IMR-90 (cell line): ENCODE measurements around the gene TIMM50. TPM values are rescaled to one million over a fixed set of nuclear protein-coding genes. Genes with fewer than 3 reads are reported as not detected.

Experiments
- ATAC-seq: fragments of 200-7000 bp; cut with Tn5 transposase; 2 replicates; pipeline ENCODE4 v1.9.1; 2020; ENCODE audit warnings: low read depth, mild to moderate bottlenecking, moderate library complexity
- BruUV-seq: library from RNA; stranded (reverse); fragments of 400-500 nt; replicated peaks from 2 replicates; lab custom pipeline; 2021; lab: Mats Ljungman, UMichigan
- CTCF ChIA-PET: fragments of 300-600 bp; formaldehyde crosslinking; extraction: SDS; loops from one replicate; lab custom pipeline; 2021; ENCODE audit warnings: antibody characterized with exemption; lab: Yijun Ruan, JAX
- POLR2A ChIA-PET: fragments of 300-600 bp; sonication (Branson Sonifier 250); formaldehyde crosslinking; loops from one replicate; lab custom pipeline; 2022; ENCODE audit warnings: antibody characterized with exemption; ENCODE audit not compliant: unreplicated experiment; lab: Charles Lee
- DNase-seq: peaks from one replicate; pipeline ENCODE4 v3.0.0; 2013
- H2AFZ ChIP-seq: replicated peaks from 2 replicates; pipeline ENCODE3; 2013; ENCODE audit warnings: low read length, mild to moderate bottlenecking; ENCODE audit not compliant: poor library complexity
- H2AK5ac ChIP-seq: 2 replicates; pipeline ENCODE4 v1.6.1; 2013; ENCODE audit warnings: low read depth, low read length, inconsistent platforms
- H2AK9ac ChIP-seq: replicated peaks from 2 replicates; pipeline ENCODE3; 2013; ENCODE audit warnings: mild to moderate bottlenecking, low read depth, low read length, moderate library complexity; ENCODE audit not compliant: poor library complexity
- H2BK120ac ChIP-seq: 2 replicates; pipeline ENCODE4 v1.6.1; 2013; ENCODE audit warnings: low read depth, low read length, inconsistent platforms
- H2BK15ac ChIP-seq: 3 replicates; pipeline ENCODE4 v1.6.1; 2013; ENCODE audit warnings: low read depth, low read length, inconsistent platforms
- H2BK20ac ChIP-seq: 2 replicates; pipeline ENCODE4 v1.6.1; 2013; ENCODE audit warnings: low read depth, mild to moderate bottlenecking, inconsistent platforms, low read length, moderate library complexity
- H2BK5ac ChIP-seq: 2 replicates; pipeline ENCODE4 v1.6.1; 2013; ENCODE audit warnings: mild to moderate bottlenecking, low read depth, low read length, inconsistent platforms; ENCODE audit not compliant: poor library complexity, severe bottlenecking
- H3K14ac ChIP-seq: replicated peaks from 2 replicates; pipeline ENCODE4 v1.6.1; 2013; ENCODE audit warnings: low read depth, low read length, inconsistent platforms
- H3K18ac ChIP-seq: 2 replicates; pipeline ENCODE4 v1.6.1; 2013; ENCODE audit warnings: low read depth, low read length, control low read depth
- H3K23ac ChIP-seq: 2 replicates; pipeline ENCODE4 v1.6.1; 2013; ENCODE audit warnings: low read depth, low read length, inconsistent platforms
- H3K27ac ChIP-seq: 2 replicates; pipeline ENCODE4 v1.5.1; 2013; ENCODE audit warnings: mild to moderate bottlenecking, control low read depth, low read length; ENCODE audit not compliant: insufficient read depth
- H3K27me3 ChIP-seq: 2 replicates; pipeline ENCODE4 v1.6.1; 2013; ENCODE audit warnings: low read length; ENCODE audit not compliant: control insufficient read depth, insufficient read depth
- H3K36me3 ChIP-seq: 2 replicates; pipeline ENCODE4 v1.6.1; 2013; ENCODE audit warnings: low read length, mixed read lengths; ENCODE audit not compliant: control insufficient read depth, insufficient read depth
- H3K4ac ChIP-seq: 2 replicates; pipeline ENCODE4 v1.6.1; 2013; ENCODE audit warnings: low read depth, low read length, inconsistent platforms
- H3K4me1 ChIP-seq: 2 replicates; pipeline ENCODE4 v1.6.1; 2013; ENCODE audit warnings: low read length, mixed read lengths; ENCODE audit not compliant: control insufficient read depth, insufficient read depth
- H3K4me2 ChIP-seq: 2 replicates; pipeline ENCODE4 v1.6.1; 2013; ENCODE audit warnings: low read depth, mild to moderate bottlenecking, control low read depth, low read length, moderate library complexity
- H3K4me3 ChIP-seq: 2 replicates; pipeline ENCODE4 v1.5.1; 2013; ENCODE audit warnings: low read depth, mild to moderate bottlenecking, control low read depth, low read length, moderate library complexity; ENCODE audit not compliant: insufficient read depth
- H3K56ac ChIP-seq: 2 replicates; pipeline ENCODE4 v1.6.1; 2013; ENCODE audit warnings: low read length, inconsistent platforms; ENCODE audit not compliant: insufficient read depth; ENCODE audit errors: extremely low read depth
- H3K79me1 ChIP-seq, 2 experiments: 2 replicates each; pipeline ENCODE4 v1.6.1; 2013; ENCODE audit warnings: low read length in 2 of 2, inconsistent platforms in 1 of 2, low read depth in 1 of 2
- H3K9ac ChIP-seq: 2 replicates; pipeline ENCODE4 v1.6.1; 2013; ENCODE audit warnings: low read depth, low read length, control low read depth
- H3K9me1 ChIP-seq: 2 replicates; pipeline ENCODE4 v1.6.1; 2013; ENCODE audit warnings: low read length, inconsistent platforms; ENCODE audit not compliant: insufficient read depth
- H3K9me3 ChIP-seq: 2 replicates; pipeline ENCODE4 v1.6.1; 2013; ENCODE audit warnings: low read length; ENCODE audit not compliant: control insufficient read depth, insufficient read depth
- H4K20me1 ChIP-seq: 2 replicates; pipeline ENCODE4 v1.6.1; 2013; ENCODE audit warnings: low read length, inconsistent platforms; ENCODE audit not compliant: insufficient read depth
- H4K5ac ChIP-seq: 2 replicates; pipeline ENCODE4 v1.6.1; 2013; ENCODE audit warnings: mild to moderate bottlenecking, low read depth, low read length, control low read depth
- H4K8ac ChIP-seq, 2 experiments: 2 replicates each; pipeline ENCODE4 v1.6.1; 2013; ENCODE audit warnings: low read depth in 2 of 2, low read length in 2 of 2, control low read depth in 1 of 2, inconsistent platforms in 1 of 2
- H4K91ac ChIP-seq: 2 replicates; pipeline ENCODE4 v1.6.1; 2013; ENCODE audit warnings: low read depth, low read length, inconsistent platforms; ENCODE audit not compliant: insufficient read depth
- CHD1 ChIP-seq: IDR thresholded peaks from 2 replicates; pipeline ENCODE4 v1.6.1; 2012; ENCODE audit warnings: low read depth, low read length, improper control_type of control experiment
- FOS ChIP-seq: fragments of 150-350 bp; IDR thresholded peaks from 2 replicates; pipeline ENCODE4 v1.6.1; 2016; ENCODE audit warnings: low read depth, low read length
- MAZ ChIP-seq: IDR thresholded peaks from 2 replicates; pipeline ENCODE4 v1.6.1; 2012; ENCODE audit warnings: low read depth, mild to moderate bottlenecking, low read length, improper control_type of control experiment, moderate library complexity, borderline replicate concordance
- MXI1 ChIP-seq: IDR thresholded peaks from 2 replicates; pipeline ENCODE4 v1.6.1; 2012; ENCODE audit warnings: low read depth, mild to moderate bottlenecking, low read length, moderate library complexity, borderline replicate concordance
- SMC3 ChIP-seq: fragments of 150-350 bp; IDR thresholded peaks from 2 replicates; pipeline ENCODE4 v1.6.1; 2016; ENCODE audit warnings: low read depth, mild to moderate bottlenecking, antibody characterized with exemption, low read length, moderate library complexity
- WGBS, 2 experiments: methylation state at CpG; one replicate each; pipeline versions ENCODE4 v1.1.5 to v1.1.7; 2013; ENCODE audit warnings: missing lambda C conversion rate in 2 of 2; ENCODE audit not compliant: insufficient read length in 1 of 2; ENCODE audit errors: extremely low coverage in 2 of 2; 5-methylcytosine and 5-hydroxymethylcytosine counted together
- dilution Hi-C: fragments of 300-500 bp; cut with HindIII; formaldehyde crosslinking; loops from one replicate; pipeline ENCODE4 v1.14.3; 2018; ENCODE audit warnings: low sequenced_read_pairs; ENCODE audit not compliant: unreplicated experiment
- in situ Hi-C: fragments of 300-500 bp; cut with MboI; formaldehyde crosslinking; loops from 3 replicates; pipeline ENCODE4 v1.14.3; 2019; ENCODE audit warnings: low sequenced_read_pairs, inconsistent platforms, mixed read lengths
- intact Hi-C: fragments of 100-400 bp; cut with micrococcal nuclease; formaldehyde crosslinking; loops from 2 replicates; pipeline ENCODE4 v1.10.0; 2022
- polyA plus RNA-seq, 3 experiments: library from polyadenylated mRNA; depleted of rRNA; stranded (reverse); fragments of >200 nt; gene quantifications; 2 replicates each; pipeline ENCODE4 v1.2.3, GENCODE V29; 2012; ENCODE audit warnings: low replicate concordance in 1 of 3
- total RNA-seq: library from RNA; depleted of rRNA; stranded (reverse); fragments of >200 nt; gene quantifications from 2 replicates; pipeline ENCODE4 v1.2.3, GENCODE V29; 2012
- TF ChIP-seq, protein P1 (sequence below): conservative IDR thresholded peaks from 2 replicates; pipeline ENCODE4 v1.5.1; 2012; ENCODE audit warnings: mild to moderate bottlenecking, low read depth, low read length, improper control_type of control experiment

Gene TIMM50
- total and polyA plus RNA-seq, 2 of the 4 experiments (the other 2 are of a cell fraction): 52.0 to 76.8 TPM

DNA sequence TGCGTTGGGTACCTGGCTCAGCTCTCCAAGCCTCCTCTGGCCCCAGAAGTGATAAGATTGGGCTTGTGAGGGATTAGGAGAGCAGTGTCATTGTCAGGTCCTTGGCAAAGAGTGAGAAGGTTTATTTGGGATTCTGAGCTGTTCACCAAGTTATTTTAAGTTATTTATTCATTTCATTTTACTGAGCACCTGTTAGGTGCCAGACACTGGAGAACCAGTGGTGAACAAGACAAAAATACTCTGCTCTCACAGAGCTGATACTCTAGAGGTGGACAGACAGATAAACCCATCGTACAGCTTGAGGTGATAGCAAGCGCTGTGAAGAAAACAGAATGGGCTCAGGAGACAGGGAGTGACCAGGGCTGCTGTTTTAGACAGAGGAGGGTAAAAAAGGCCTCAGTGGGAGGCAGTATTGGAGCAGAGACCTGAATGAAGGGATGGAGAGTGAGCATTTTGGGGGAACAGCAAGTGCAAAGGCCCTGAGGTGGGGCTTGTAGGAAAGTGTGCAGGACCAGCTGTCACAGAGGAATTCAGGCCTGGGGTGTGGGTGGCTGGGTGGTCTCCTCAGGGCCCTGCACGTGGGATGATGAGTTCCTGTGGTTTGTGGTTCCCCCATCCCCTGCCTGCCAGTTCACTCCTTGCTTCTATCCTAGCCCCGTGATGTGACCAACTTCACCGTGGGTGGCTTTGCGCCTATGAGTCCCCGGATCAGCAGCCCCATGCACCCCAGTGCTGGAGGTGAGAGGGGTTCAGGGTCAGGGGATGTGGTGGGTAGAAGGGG, 8.7 kb upstream of the TIMM50 start (continued):
- TF ChIP-seq MAZ: no peak

DNA sequence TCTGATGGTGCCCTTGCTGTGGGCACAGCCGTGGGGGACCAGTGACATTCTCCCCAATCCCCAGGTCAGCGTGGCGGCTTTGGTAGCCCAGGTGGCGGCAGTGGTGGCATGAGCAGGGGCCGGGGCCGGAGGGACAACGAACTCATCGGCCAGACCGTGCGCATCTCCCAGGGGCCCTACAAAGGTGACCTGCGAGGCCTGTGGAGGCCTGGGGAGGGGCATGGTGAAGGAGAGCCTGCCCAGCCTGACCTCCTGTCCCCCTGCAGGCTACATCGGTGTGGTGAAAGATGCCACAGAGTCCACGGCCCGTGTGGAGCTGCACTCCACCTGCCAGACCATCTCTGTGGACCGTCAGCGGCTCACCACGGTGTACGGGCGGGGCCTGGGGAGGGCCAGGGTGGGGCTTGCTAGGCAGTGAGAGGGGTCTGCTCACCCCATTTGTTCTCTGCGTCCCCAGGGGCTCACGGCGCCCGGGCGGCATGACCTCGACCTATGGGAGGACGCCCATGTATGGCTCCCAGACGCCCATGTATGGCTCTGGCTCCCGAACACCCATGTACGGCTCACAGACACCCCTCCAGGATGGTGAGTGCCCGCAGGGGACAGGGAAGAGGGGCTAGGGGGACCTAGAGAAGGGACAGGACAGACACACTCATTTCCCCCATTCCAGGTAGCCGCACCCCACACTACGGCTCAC, 7.7 kb upstream of the TIMM50 start:
- no peak for ATAC-seq
- no peak overlapping the region for H3K27ac ChIP-seq

More for the DNA sequence above, 7.7 kb upstream of the TIMM50 start:
- in situ Hi-C loops (no loop called here), dilution Hi-C loops (no loop called here), intact Hi-C loops (no loop called here)
- Histone ChIP-seq H4K5ac (no peak overlapping the region), H4K8ac (no peak overlapping the region), H2BK5ac (no peak overlapping the region), H3K9me1 (peaks cover 2% of the 10 kb centered on the region; the same call in 1 of the 2 replicates), H2BK20ac (no peak overlapping the region), H2AK5ac (no peak overlapping the region), H2BK120ac (no peak overlapping the region), H4K91ac (no peak overlapping the region), H3K27me3 (no peaks in the 10 kb centered on the region), H3K4ac (no peak overlapping the region), H2AK9ac (no peak overlapping the region), H3K18ac (no peak overlapping the region), H3K9ac (no peak overlapping the region), H3K14ac (no peak overlapping the region), H3K36me3 (peaks cover 84% of the 10 kb centered on the region), H3K9me3 (no peaks in the 10 kb centered on the region), H2AFZ (no peak overlapping the region), H3K4me3 (no peak overlapping the region), H2BK15ac (no peak overlapping the region), H3K4me2 (no peak overlapping the region), H3K23ac (no peak overlapping the region), H4K20me1 (peaks cover 12% of the 10 kb centered on the region), H3K79me1 (peaks cover 13% of the 10 kb centered on the region in 2 experiments; a peak in 3 of 4 replicates), H3K4me1 (no peaks in the 10 kb centered on the region), H3K56ac (no peak overlapping the region)
- no CpG with 5 or more reads among the region's 32 CpGs for WGBS, 2 experiments
- ChIA-PET CTCF (no interaction called here), POLR2A (no interaction called here)
- DNase-seq: no peak
- no peak for TF ChIP-seq FOS
- no peak for TF ChIP-seq CHD1
- TF ChIP-seq, protein P1, sequence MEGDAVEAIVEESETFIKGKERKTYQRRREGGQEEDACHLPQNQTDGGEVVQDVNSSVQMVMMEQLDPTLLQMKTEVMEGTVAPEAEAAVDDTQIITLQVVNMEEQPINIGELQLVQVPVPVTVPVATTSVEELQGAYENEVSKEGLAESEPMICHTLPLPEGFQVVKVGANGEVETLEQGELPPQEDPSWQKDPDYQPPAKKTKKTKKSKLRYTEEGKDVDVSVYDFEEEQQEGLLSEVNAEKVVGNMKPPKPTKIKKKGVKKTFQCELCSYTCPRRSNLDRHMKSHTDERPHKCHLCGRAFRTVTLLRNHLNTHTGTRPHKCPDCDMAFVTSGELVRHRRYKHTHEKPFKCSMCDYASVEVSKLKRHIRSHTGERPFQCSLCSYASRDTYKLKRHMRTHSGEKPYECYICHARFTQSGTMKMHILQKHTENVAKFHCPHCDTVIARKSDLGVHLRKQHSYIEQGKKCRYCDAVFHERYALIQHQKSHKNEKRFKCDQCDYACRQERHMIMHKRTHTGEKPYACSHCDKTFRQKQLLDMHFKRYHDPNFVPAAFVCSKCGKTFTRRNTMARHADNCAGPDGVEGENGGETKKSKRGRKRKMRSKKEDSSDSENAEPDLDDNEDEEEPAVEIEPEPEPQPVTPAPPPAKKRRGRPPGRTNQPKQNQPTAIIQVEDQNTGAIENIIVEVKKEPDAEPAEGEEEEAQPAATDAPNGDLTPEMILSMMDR: no peak
- no peak for TF ChIP-seq SMC3
- no peak for TF ChIP-seq MXI1
- TF ChIP-seq MAZ: no peak
- BruUV-seq: no TSS peak
